Central memory CD4-positive, alpha-beta T cell (primary cell): ENCODE data around the gene DLG4.

ENCODE experiments used
- DNase-seq: peaks from one replicate; pipeline ENCODE4 v3.0.0; 2022

The DLG4 gene

GRCh38 chr17:7214300-7215135 is 5.1 kb downstream of the DLG4 start:
- peak; percentile 97 for DNase-seq

DNA sequence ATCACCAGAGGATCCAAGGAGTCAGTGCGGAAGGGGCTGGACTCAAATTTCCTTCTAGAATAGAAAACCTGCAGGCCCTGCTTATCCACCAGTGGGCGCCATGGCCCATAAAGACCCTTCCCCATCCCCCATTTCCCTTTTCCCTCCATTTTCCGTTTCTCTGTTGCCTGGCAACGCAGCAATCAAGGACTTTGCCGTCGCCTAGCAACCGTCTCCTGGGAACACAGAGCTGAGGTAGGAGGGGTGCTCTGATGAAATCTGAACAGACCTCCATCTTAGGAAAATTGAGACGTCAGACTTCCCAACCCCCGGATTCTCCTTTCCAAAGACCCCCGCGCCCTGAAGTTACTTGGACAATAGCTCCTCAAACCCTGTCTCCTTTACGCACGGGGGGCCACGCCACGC is 5.7 kb downstream of the DLG4 start:
- no peak for DNase-seq

DNA sequence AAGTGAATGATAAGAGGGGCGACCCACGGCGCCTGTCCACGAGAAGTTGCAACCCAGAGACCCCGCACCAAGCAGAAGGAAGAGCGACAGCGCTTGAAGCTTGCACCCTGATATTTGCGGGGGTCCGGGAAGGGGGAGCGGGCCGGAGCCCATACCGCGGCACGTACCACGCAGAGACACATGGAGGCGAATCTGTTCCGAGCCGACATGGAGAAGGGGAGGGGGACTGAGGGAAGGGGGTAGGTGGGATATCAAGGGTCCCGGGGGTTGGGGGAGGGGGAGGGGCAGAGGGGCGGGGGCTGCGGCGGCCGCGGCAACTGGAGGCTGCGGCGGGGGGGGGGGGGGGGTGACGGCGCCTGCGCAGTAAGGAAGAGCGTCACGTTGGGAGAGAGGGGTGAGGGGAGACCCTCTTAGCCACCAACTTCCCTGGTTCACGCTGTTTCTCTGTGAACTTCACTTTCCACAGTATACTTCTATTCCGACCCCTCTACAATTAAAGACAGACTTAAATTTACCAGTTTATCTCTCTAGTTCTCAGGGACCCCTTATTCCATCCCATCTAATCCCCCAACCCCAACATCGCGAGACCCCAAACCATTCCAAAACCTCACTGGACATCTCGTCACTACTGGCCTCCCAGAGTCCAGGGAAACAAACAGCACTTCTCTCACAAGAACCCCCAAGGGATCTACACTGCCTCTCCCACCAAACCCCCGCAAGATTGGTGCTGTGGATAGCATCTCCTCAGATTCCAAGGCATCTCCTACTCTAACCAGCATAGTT is 8.0 kb downstream of the DLG4 start:
- no peak for DNase-seq

DNA sequence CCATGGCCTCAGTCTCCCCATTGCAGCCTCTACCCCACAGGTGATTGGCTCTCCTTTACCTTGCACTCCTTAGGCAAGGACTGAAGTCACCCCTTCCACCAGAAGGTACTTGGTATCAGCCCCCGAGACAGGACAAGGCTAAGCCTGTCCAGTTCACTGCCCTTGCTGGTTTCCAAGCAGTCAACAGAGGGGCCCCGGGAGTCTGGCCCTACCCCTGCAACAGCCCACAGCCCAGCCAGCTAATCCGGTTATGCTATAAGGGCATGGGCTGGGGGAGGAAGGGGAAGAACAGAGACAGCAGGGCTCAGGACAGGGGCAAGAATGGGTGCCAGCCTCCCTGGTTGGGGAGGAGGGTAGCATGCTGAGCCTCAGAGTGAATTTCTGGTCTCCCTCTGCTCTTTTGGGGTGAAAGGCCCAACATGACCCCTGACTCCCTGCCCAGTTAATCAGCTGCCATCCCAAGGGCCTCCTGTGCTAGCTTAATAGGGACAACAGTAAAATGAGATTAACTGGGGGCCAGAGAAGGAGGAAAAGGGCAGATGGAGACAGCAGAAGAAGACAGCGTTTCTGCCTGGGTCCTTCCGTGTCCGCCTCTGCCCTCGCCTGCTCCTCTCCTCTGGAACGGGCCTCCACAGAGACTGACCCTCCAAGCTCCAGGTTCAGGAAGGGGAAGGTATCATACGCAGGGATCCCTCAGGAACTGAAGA is 10.7 kb downstream of the DLG4 start:
- DNase-seq: no peak

DNA sequence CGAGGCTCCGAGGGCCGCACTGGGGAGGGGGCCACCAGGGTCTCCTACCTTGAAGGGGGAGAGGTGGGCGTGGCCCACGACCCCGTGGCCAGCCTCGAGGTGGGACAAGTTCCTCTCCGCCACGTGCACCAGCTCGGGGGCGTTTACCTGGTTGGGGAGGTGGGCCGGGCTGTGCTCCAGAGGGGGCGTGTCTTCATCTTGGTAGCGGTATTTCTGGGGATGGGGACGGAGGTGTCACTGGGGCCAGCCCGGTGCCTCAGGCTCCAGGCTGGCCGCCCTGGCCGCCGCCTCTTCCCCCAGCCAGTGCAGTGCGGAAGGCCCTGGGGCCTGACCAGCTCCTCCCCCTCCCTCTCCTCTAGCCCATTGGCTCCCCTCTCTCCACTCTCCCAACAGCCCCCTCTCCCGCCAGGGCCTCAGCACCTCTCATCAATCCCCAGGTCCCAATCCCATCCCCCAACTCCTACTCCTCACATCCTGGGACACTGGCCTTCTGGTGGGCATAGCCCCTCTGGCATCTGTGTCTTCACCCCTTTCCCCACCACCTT is 11.5 kb downstream of the DLG4 start:
- DNase-seq: no peak

- no peak for DNase-seq
Measured at GRCh38 chr17:7207120-7208001, 12.3 kb downstream of the DLG4 start.

GRCh38 chr17:7205561-7205960 is 14.1 kb downstream of the DLG4 start:
- no peak for DNase-seq

GRCh38 chr17:7204828-7205461 is 14.7 kb downstream of the DLG4 start:
- DNase-seq: peak; percentile 99

DNA sequence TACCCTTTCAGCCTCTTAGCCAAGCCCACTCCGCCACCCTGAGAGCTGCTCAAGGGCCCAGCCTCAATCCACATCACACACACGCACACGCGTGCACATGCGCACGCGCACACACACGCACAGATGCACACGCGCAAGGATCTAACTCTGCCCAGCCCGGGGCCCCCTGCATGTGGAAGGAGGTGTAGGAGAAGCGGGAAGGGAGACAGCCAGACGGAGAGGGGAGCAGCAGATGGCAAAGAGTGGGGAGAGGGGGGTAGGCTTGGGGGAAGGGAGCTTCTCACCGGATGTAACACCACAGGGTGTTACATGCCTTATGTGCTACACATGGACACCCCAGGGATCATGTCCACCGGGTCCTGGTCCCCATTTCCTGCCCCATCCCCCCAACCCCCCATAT is 15.3 kb downstream of the DLG4 start:
- DNase-seq: no peak

DNA sequence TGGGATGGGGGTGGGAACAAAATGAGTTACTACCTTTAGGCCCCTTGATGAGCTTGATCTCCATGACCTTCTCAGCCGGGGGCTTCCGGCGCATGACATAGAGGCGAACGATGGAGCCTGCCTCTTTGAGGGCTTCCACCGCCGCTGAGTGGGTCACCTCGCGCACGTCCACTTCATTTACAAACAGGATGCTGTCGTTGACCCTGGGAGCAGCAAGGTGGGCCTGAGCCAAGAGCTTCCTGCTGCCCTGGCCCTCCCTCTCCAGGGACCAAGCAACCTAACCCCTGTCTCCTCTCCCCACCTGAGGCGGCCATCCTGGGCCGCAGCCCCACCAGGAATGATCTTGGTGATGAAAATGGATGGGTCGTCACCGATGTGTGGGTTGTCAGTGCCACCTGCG is 16.2 kb downstream of the DLG4 start:
- DNase-seq: no peak

GRCh38 chr17:7196651-7197401 is 22.8 kb downstream of the DLG4 start:
- no peak for DNase-seq

GRCh38 chr17:7195971-7196370 is 23.7 kb downstream of the DLG4 start:
- no peak for DNase-seq

GRCh38 chr17:7192271-7192937 is 27.2 kb downstream of the DLG4 start:
- DNase-seq: no peak

- no peak for DNase-seq
Measured at GRCh38 chr17:7191571-7192270, 27.9 kb downstream of the DLG4 start.

- no peak for DNase-seq
Measured at GRCh38 chr17:7191069-7191468, 28.6 kb downstream of the DLG4 start.

GRCh38 chr17:7190276-7190917 is 29.2 kb downstream of the DLG4 start:
- DNase-seq: no peak

GRCh38 chr17:7186241-7186640 is 33.4 kb downstream of the DLG4 start:
- DNase-seq: no peak

DNA sequence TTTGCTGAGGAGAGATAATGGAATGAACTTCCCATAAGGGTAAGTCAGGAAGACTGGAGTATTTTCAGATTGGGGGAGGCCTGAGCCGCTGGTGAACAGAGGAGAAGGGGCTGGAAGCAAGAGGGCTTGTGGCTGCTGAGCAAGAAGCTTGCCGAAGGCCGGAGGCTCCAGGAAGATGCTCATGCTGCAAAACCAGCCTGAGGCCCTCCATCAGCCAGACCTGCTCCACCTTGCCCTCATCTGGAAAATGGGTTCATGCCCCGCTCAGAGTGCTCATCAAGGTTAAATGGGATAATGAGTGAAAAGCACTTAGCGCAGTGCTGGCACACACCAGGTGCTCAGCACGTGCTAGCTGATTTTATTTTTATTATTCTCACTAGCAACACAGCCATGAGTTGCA is 35.0 kb downstream of the DLG4 start:
- DNase-seq: no peak

DNA sequence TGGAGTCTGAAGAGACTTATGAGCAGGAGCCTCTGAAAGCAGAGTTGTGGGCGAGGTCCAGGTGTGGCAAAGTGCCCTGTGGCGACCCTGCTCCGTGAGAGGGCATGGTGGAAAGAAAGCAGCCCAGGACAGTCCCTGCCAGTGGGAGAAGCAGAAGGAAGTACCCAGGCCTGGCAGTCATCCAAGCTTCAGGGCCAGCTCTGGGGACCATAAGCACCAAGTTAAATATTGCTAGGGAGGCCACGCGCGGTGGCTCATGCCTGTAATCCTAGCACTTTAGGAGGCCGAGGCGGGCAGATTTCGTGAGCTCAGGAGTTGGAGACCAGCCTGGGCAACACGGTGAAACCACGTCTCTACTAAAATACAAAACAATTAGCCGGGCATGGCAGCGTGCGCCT is 35.5 kb downstream of the DLG4 start:
- DNase-seq: no peak
